IMR-90 (cell line): ENCODE results near the gene CD5L.

Experiments used
- BHLHE40 ChIP-seq: fragments of 150-350 bp; IDR thresholded peaks from 2 replicates; pipeline ENCODE4 v1.6.1; 2016; ENCODE audit warnings: mild to moderate bottlenecking, low read depth, low read length
- CEBPB ChIP-seq: IDR thresholded peaks from 2 replicates; pipeline ENCODE4 v1.6.1; 2012; ENCODE audit warnings: low read depth, low read length, improper control_type of control experiment
- CHD1 ChIP-seq: IDR thresholded peaks from 2 replicates; pipeline ENCODE4 v1.6.1; 2012; ENCODE audit warnings: low read depth, low read length, improper control_type of control experiment
- CTCF ChIP-seq: conservative IDR thresholded peaks from 2 replicates; pipeline ENCODE4 v1.5.1; 2012; ENCODE audit warnings: mild to moderate bottlenecking, low read depth, low read length, improper control_type of control experiment
- ELK1 ChIP-seq: fragments of 150-350 bp; IDR thresholded peaks from 2 replicates; pipeline ENCODE4 v1.6.1; 2016; ENCODE audit warnings: low read depth, mild to moderate bottlenecking, low read length, moderate library complexity, borderline replicate concordance
- FOS ChIP-seq: fragments of 150-350 bp; IDR thresholded peaks from 2 replicates; pipeline ENCODE4 v1.6.1; 2016; ENCODE audit warnings: low read depth, low read length
- MAFK ChIP-seq: IDR thresholded peaks from 2 replicates; pipeline ENCODE4 v1.6.1; 2012; ENCODE audit warnings: low read depth, low read length, improper control_type of control experiment
- MAZ ChIP-seq: IDR thresholded peaks from 2 replicates; pipeline ENCODE4 v1.6.1; 2012; ENCODE audit warnings: low read depth, mild to moderate bottlenecking, low read length, improper control_type of control experiment, moderate library complexity, borderline replicate concordance
- POLR2A ChIP-seq: IDR thresholded peaks from 2 replicates; pipeline ENCODE4 v1.6.1; 2012; ENCODE audit warnings: mild to moderate bottlenecking, low read depth, low read length
- RAD21 ChIP-seq: IDR thresholded peaks from 2 replicates; pipeline ENCODE4 v1.6.1; 2012; ENCODE audit warnings: low read length, improper control_type of control experiment
- RCOR1 ChIP-seq: IDR thresholded peaks from 2 replicates; pipeline ENCODE4 v1.6.1; 2012; ENCODE audit warnings: mild to moderate bottlenecking, low read length, improper control_type of control experiment; ENCODE audit not compliant: insufficient replicate concordance
- RFX5 ChIP-seq: IDR thresholded peaks from 2 replicates; pipeline ENCODE4 v1.8.0; 2012; ENCODE audit warnings: low read depth, mild to moderate bottlenecking, low read length, moderate library complexity
- SMC3 ChIP-seq: fragments of 150-350 bp; IDR thresholded peaks from 2 replicates; pipeline ENCODE4 v1.6.1; 2016; ENCODE audit warnings: low read depth, mild to moderate bottlenecking, antibody characterized with exemption, low read length, moderate library complexity
- USF2 ChIP-seq: fragments of 150-350 bp; IDR thresholded peaks from 2 replicates; pipeline ENCODE4 v1.6.1; 2017; ENCODE audit warnings: mild to moderate bottlenecking, antibody characterized with exemption, low read length, low read depth

GRCh38 chr1:157829711-157830110, 11.9 kb downstream of the CD5L start:
- TF ChIP-seq CTCF (no peak), POLR2A (no peak), RAD21 (no peak), FOS (no peak), SMC3 (no peak), CEBPB (no peak), MAFK (no peak), ELK1 (no peak), BHLHE40 (no peak), MAZ (no peak), RFX5 (no peak), USF2 (no peak), CHD1 (no peak), RCOR1 (no peak)
